IPS-18a (cell line): ENCODE measurements around the gene PCDHA8.
"Not testable (repeated sequence)": the region's sequence is repeated elsewhere in the genome, so short reads cannot be mapped to it uniquely, and the experiment has no call there.

ENCODE experiments used
- H3K27ac ChIP-seq: one replicate; pipeline ENCODE4 v1.5.1; 2013; ENCODE audit warnings: low read length
- H3K27me3 ChIP-seq: one replicate; pipeline ENCODE4 v1.6.1; 2013; ENCODE audit warnings: mild to moderate bottlenecking, low read length; ENCODE audit not compliant: control insufficient read depth, insufficient read depth
- H3K36me3 ChIP-seq: one replicate; pipeline ENCODE4 v1.6.1; 2013; ENCODE audit warnings: low read depth, low read length; ENCODE audit not compliant: control insufficient read depth
- H3K4me1 ChIP-seq: one replicate; pipeline ENCODE4 v1.6.1; 2013; ENCODE audit warnings: low read depth, low read length; ENCODE audit not compliant: control insufficient read depth
- H3K4me3 ChIP-seq: one replicate; pipeline ENCODE4 v1.5.1; 2013; ENCODE audit warnings: low read length
- H3K9ac ChIP-seq: one replicate; pipeline ENCODE4 v1.6.1; 2013; ENCODE audit warnings: mild to moderate bottlenecking, low read length, moderate library complexity
- H3K9me3 ChIP-seq: one replicate; pipeline ENCODE4 v1.6.1; 2013; ENCODE audit warnings: low read depth, low read length; ENCODE audit not compliant: control insufficient read depth

PCDHA8 gene, protein sequence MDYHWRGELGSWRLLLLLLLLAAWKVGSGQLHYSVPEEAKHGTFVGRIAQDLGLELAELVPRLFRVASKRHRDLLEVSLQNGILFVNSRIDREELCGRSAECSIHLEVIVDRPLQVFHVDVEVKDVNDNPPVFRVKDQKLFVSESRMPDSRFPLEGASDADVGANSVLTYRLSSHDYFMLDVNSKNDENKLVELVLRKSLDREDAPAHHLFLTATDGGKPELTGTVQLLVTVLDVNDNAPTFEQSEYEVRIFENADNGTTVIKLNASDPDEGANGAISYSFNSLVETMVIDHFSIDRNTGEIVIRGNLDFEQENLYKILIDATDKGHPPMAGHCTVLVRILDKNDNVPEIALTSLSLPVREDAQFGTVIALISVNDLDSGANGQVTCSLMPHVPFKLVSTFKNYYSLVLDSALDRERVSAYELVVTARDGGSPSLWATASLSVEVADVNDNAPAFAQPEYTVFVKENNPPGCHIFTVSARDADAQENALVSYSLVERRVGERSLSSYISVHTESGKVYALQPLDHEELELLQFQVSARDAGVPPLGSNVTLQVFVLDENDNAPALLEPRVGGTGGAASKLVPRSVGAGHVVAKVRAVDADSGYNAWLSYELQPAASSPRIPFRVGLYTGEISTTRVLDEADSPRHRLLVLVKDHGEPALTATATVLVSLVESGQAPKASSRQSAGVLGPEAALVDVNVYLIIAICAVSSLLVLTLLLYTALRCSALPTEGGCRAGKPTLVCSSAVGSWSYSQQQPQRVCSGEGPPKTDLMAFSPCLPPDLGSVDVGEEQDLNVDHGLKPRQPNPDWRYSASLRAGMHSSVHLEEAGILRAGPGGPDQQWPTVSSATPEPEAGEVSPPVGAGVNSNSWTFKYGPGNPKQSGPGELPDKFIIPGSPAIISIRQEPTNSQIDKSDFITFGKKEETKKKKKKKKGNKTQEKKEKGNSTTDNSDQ

GRCh38 chr5:140840978-140841962 is at the start of gene PCDHA8:
Gene PCDHA8, plus strand, starts transcription at chr5:140841187. Its CDS starts 135 bp downstream, at chr5:140841322.
- Histone ChIP-seq H3K9ac (no peak within 1 kb of the TSS), H3K27me3 (no peaks in the 10 kb centered on the region), H3K4me1 (no peaks in the 10 kb centered on the region), H3K36me3 (no peaks in the 10 kb centered on the region), H3K27ac (no peak within 1 kb of the TSS), H3K9me3 (no peaks in the 10 kb centered on the region), H3K4me3 (peak within 1 kb of the TSS; percentile 37)

DNA sequence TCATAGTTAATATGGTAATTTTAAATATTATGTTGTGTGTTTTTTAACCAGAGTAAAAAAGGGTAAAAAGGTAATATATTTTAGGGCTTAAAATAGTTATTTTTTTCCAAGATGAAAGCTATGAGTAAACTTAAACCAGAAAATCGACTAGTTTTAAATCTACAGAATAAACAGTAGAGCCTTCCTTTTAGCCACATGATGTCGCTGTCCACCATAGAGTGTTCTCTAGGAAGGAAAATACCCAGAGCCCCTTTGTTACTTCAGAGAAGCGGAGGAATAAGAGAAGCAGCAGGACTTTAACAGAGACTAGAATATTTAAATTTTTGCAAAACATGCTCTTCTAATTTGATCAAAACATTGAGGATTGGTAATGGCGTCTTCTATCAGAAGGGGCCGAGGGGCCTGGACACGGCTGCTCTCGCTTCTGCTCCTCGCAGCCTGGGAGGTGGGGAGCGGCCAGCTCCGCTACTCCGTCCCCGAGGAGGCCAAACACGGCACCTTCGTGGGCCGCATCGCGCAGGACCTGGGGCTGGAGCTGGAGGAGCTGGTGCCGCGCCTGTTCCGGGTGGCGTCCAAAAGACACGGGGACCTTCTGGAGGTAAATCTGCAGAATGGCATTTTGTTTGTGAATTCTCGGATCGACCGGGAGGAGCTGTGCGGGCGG is 46.3 kb upstream of the PCDHA8 start, which contains the start of gene PCDHA2:
TSS of gene PCDHA2 (plus strand) at position 258 of the 664 bp plus-strand sequence.
- Histone ChIP-seq H3K9ac (no peak within 1 kb of the TSS), H3K27me3 (no peaks in the 10 kb centered on the region), H3K4me3 (no peak within 1 kb of the TSS), H3K27ac (no peak within 1 kb of the TSS), H3K4me1 (no peaks in the 10 kb centered on the region), H3K36me3 (no peaks in the 10 kb centered on the region), H3K9me3 (peaks cover 23% of the 10 kb centered on the region)

GRCh38 chr5:140795259-140795641 is 45.7 kb upstream of the PCDHA8 start:
- Histone ChIP-seq H3K36me3 (no peaks in the 10 kb centered on the region), H3K9ac (no peak overlapping the region), H3K4me3 (no peak overlapping the region), H3K27me3 (no peaks in the 10 kb centered on the region), H3K27ac (no peak overlapping the region), H3K4me1 (no peaks in the 10 kb centered on the region), H3K9me3 (peaks cover 23% of the 10 kb centered on the region)

DNA sequence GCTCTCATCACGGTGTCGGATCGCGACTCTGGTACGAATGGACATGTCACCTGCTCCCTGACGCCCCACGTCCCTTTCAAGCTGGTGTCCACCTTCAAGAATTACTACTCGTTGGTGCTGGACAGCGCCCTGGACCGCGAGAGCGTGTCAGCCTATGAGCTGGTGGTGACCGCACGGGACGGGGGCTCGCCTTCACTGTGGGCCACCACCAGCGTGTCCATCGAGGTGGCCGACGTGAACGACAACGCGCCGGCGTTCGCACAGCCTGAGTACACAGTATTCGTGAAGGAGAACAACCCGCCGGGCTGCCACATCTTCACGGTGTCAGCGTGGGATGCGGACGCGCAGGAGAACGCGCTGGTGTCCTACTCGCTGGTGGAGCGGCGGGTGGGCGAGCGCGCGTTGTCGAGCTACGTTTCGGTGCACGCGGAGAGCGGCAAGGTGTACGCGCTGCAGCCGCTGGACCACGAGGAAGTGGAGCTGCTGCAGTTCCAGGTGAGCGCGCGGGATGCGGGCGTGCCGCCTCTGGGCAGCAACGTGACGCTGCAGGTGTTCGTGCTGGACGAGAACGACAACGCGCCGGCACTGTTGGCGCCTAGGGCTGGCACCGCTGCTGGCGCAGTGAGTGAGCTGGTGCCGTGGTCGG is 44.8 kb upstream of the PCDHA8 start:
- not testable (repeated sequence) for H3K36me3 ChIP-seq, H3K4me1 ChIP-seq, H3K27ac ChIP-seq, H3K27me3 ChIP-seq, H3K9ac ChIP-seq, H3K4me3 ChIP-seq
- H3K9me3 ChIP-seq, result peaks cover 28% of the 10 kb centered on the region

DNA sequence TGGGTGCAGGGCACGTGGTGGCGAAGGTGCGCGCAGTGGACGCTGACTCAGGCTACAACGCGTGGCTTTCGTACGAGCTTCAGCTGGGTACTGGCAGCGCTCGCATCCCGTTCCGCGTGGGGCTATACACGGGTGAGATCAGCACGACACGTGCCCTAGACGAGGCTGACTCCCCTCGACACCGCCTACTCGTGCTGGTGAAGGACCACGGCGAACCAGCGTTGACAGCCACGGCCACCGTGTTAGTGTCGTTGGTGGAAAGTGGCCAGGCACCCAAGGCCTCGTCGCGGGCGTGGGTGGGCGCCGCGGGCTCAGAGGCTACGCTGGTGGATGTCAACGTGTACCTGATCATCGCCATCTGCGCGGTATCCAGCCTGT is 44.3 kb upstream of the PCDHA8 start:
- no peaks in the 10 kb centered on the region for H3K27me3 ChIP-seq
- H3K36me3 ChIP-seq, result no peaks in the 10 kb centered on the region
- no peak overlapping the region for H3K27ac ChIP-seq
- no peak overlapping the region for H3K4me3 ChIP-seq
- H3K9me3 ChIP-seq, result peaks cover 28% of the 10 kb centered on the region
- no peaks in the 10 kb centered on the region for H3K4me1 ChIP-seq
- H3K9ac ChIP-seq, result no peak overlapping the region

DNA sequence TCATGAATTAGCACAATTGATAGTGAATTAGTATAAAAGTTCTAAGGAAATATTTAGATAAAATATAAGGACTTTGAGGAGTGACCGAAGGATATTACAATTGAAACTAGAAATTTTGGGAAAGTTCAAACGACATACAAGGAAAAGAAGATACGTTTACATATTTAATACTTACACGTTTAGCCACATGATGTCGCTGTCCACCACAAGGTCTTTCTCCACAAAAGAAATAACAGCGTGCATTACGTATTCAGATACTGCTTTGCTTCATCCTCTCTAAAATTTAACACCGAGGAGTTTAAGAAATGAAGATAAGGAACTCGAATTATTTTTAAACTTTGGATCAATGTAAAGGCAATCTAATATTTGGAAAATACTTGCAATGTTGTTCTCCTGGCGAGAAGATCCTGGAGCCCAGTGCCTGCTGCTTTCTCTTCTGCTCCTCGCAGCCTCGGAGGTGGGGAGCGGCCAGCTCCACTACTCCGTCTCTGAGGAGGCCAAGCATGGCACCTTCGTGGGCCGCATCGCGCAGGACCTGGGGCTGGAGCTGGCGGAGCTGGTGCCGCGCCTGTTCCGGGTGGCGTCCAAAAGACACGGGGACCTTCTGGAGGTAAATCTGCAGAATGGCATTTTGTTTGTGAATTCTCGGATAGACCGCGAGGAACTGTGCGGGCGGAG is 40.0 kb upstream of the PCDHA8 start, which contains the start of gene PCDHA3:
TSS of gene PCDHA3 (plus strand) at position 242 of the 678 bp plus-strand sequence.
- H3K36me3 ChIP-seq, result no peaks in the 10 kb centered on the region
- no peaks in the 10 kb centered on the region for H3K27me3 ChIP-seq
- no peak within 1 kb of the TSS for H3K9ac ChIP-seq
- H3K4me3 ChIP-seq, result no peak within 1 kb of the TSS
- H3K9me3 ChIP-seq, result peaks cover 13% of the 10 kb centered on the region
- H3K4me1 ChIP-seq, result peaks cover under 1% of the 10 kb centered on the region
- no peak within 1 kb of the TSS for H3K27ac ChIP-seq

GRCh38 chr5:140801494-140801841 is 39.5 kb upstream of the PCDHA8 start:
- H3K27ac ChIP-seq, result no peak overlapping the region
- peaks cover 5% of the 10 kb centered on the region for H3K4me1 ChIP-seq
- H3K4me3 ChIP-seq, result no peak overlapping the region
- H3K9ac ChIP-seq, result no peak overlapping the region
- peaks cover 13% of the 10 kb centered on the region for H3K9me3 ChIP-seq
- no peaks in the 10 kb centered on the region for H3K27me3 ChIP-seq
- H3K36me3 ChIP-seq, result no peaks in the 10 kb centered on the region

GRCh38 chr5:140802381-140802780 is 38.6 kb upstream of the PCDHA8 start:
- H3K4me1 ChIP-seq, H3K9me3 ChIP-seq, H3K4me3 ChIP-seq, H3K9ac ChIP-seq, H3K27me3 ChIP-seq, H3K36me3 ChIP-seq, H3K27ac ChIP-seq: not testable (repeated sequence)

- H3K27me3 ChIP-seq, result no peaks in the 10 kb centered on the region
- H3K36me3 ChIP-seq, result no peaks in the 10 kb centered on the region
- H3K9ac ChIP-seq, result no peak overlapping the region
- H3K9me3 ChIP-seq, result peaks cover 10% of the 10 kb centered on the region
- H3K4me3 ChIP-seq, result no peak overlapping the region
- H3K4me1 ChIP-seq, result peaks cover 7% of the 10 kb centered on the region
- H3K27ac ChIP-seq, result no peak overlapping the region
Observed at GRCh38 chr5:140802781-140803271, 38.2 kb upstream of the PCDHA8 start.
